IMR-90 (cell line): ENCODE measurements around the gene UBE2QL1. TPM values are rescaled to one million over a fixed set of nuclear protein-coding genes. Genes with fewer than 3 reads are reported as not detected.

Source experiments
- ATAC-seq: fragments of 200-7000 bp; cut with Tn5 transposase; 2 replicates; pipeline ENCODE4 v1.9.1; 2020; ENCODE audit warnings: low read depth, mild to moderate bottlenecking, moderate library complexity
- BruUV-seq: library from RNA; stranded (reverse); fragments of 400-500 nt; replicated peaks from 2 replicates; lab custom pipeline; 2021; lab: Mats Ljungman, UMichigan
- CTCF ChIA-PET: fragments of 300-600 bp; formaldehyde crosslinking; extraction: SDS; loops from one replicate; lab custom pipeline; 2021; ENCODE audit warnings: antibody characterized with exemption; lab: Yijun Ruan, JAX
- POLR2A ChIA-PET: fragments of 300-600 bp; sonication (Branson Sonifier 250); formaldehyde crosslinking; loops from one replicate; lab custom pipeline; 2022; ENCODE audit warnings: antibody characterized with exemption; ENCODE audit not compliant: unreplicated experiment; lab: Charles Lee
- DNase-seq: peaks from one replicate; pipeline ENCODE4 v3.0.0; 2013
- H2AFZ ChIP-seq: replicated peaks from 2 replicates; pipeline ENCODE3; 2013; ENCODE audit warnings: low read length, mild to moderate bottlenecking; ENCODE audit not compliant: poor library complexity
- H2AK5ac ChIP-seq: 2 replicates; pipeline ENCODE4 v1.6.1; 2013; ENCODE audit warnings: low read depth, low read length, inconsistent platforms
- H2AK9ac ChIP-seq: replicated peaks from 2 replicates; pipeline ENCODE3; 2013; ENCODE audit warnings: mild to moderate bottlenecking, low read depth, low read length, moderate library complexity; ENCODE audit not compliant: poor library complexity
- H2BK120ac ChIP-seq: 2 replicates; pipeline ENCODE4 v1.6.1; 2013; ENCODE audit warnings: low read depth, low read length, inconsistent platforms
- H2BK15ac ChIP-seq: 3 replicates; pipeline ENCODE4 v1.6.1; 2013; ENCODE audit warnings: low read depth, low read length, inconsistent platforms
- H2BK20ac ChIP-seq: 2 replicates; pipeline ENCODE4 v1.6.1; 2013; ENCODE audit warnings: low read depth, mild to moderate bottlenecking, inconsistent platforms, low read length, moderate library complexity
- H2BK5ac ChIP-seq: 2 replicates; pipeline ENCODE4 v1.6.1; 2013; ENCODE audit warnings: mild to moderate bottlenecking, low read depth, low read length, inconsistent platforms; ENCODE audit not compliant: poor library complexity, severe bottlenecking
- H3K14ac ChIP-seq: replicated peaks from 2 replicates; pipeline ENCODE4 v1.6.1; 2013; ENCODE audit warnings: low read depth, low read length, inconsistent platforms
- H3K18ac ChIP-seq: 2 replicates; pipeline ENCODE4 v1.6.1; 2013; ENCODE audit warnings: low read depth, low read length, control low read depth
- H3K23ac ChIP-seq: 2 replicates; pipeline ENCODE4 v1.6.1; 2013; ENCODE audit warnings: low read depth, low read length, inconsistent platforms
- H3K27ac ChIP-seq: 2 replicates; pipeline ENCODE4 v1.5.1; 2013; ENCODE audit warnings: mild to moderate bottlenecking, control low read depth, low read length; ENCODE audit not compliant: insufficient read depth
- H3K27me3 ChIP-seq: 2 replicates; pipeline ENCODE4 v1.6.1; 2013; ENCODE audit warnings: low read length; ENCODE audit not compliant: control insufficient read depth, insufficient read depth
- H3K36me3 ChIP-seq: 2 replicates; pipeline ENCODE4 v1.6.1; 2013; ENCODE audit warnings: low read length, mixed read lengths; ENCODE audit not compliant: control insufficient read depth, insufficient read depth
- H3K4ac ChIP-seq: 2 replicates; pipeline ENCODE4 v1.6.1; 2013; ENCODE audit warnings: low read depth, low read length, inconsistent platforms
- H3K4me1 ChIP-seq: 2 replicates; pipeline ENCODE4 v1.6.1; 2013; ENCODE audit warnings: low read length, mixed read lengths; ENCODE audit not compliant: control insufficient read depth, insufficient read depth
- H3K4me2 ChIP-seq: 2 replicates; pipeline ENCODE4 v1.6.1; 2013; ENCODE audit warnings: low read depth, mild to moderate bottlenecking, control low read depth, low read length, moderate library complexity
- H3K4me3 ChIP-seq: 2 replicates; pipeline ENCODE4 v1.5.1; 2013; ENCODE audit warnings: low read depth, mild to moderate bottlenecking, control low read depth, low read length, moderate library complexity; ENCODE audit not compliant: insufficient read depth
- H3K56ac ChIP-seq: 2 replicates; pipeline ENCODE4 v1.6.1; 2013; ENCODE audit warnings: low read length, inconsistent platforms; ENCODE audit not compliant: insufficient read depth; ENCODE audit errors: extremely low read depth
- H3K79me1 ChIP-seq, 2 experiments: 2 replicates each; pipeline ENCODE4 v1.6.1; 2013; ENCODE audit warnings: low read length in 2 of 2, inconsistent platforms in 1 of 2, low read depth in 1 of 2
- H3K9ac ChIP-seq: 2 replicates; pipeline ENCODE4 v1.6.1; 2013; ENCODE audit warnings: low read depth, low read length, control low read depth
- H3K9me1 ChIP-seq: 2 replicates; pipeline ENCODE4 v1.6.1; 2013; ENCODE audit warnings: low read length, inconsistent platforms; ENCODE audit not compliant: insufficient read depth
- H3K9me3 ChIP-seq: 2 replicates; pipeline ENCODE4 v1.6.1; 2013; ENCODE audit warnings: low read length; ENCODE audit not compliant: control insufficient read depth, insufficient read depth
- H4K20me1 ChIP-seq: 2 replicates; pipeline ENCODE4 v1.6.1; 2013; ENCODE audit warnings: low read length, inconsistent platforms; ENCODE audit not compliant: insufficient read depth
- H4K5ac ChIP-seq: 2 replicates; pipeline ENCODE4 v1.6.1; 2013; ENCODE audit warnings: mild to moderate bottlenecking, low read depth, low read length, control low read depth
- H4K8ac ChIP-seq, 2 experiments: 2 replicates each; pipeline ENCODE4 v1.6.1; 2013; ENCODE audit warnings: low read depth in 2 of 2, low read length in 2 of 2, control low read depth in 1 of 2, inconsistent platforms in 1 of 2
- H4K91ac ChIP-seq: 2 replicates; pipeline ENCODE4 v1.6.1; 2013; ENCODE audit warnings: low read depth, low read length, inconsistent platforms; ENCODE audit not compliant: insufficient read depth
- BHLHE40 ChIP-seq: fragments of 150-350 bp; IDR thresholded peaks from 2 replicates; pipeline ENCODE4 v1.6.1; 2016; ENCODE audit warnings: mild to moderate bottlenecking, low read depth, low read length
- CEBPB ChIP-seq: IDR thresholded peaks from 2 replicates; pipeline ENCODE4 v1.6.1; 2012; ENCODE audit warnings: low read depth, low read length, improper control_type of control experiment
- CHD1 ChIP-seq: IDR thresholded peaks from 2 replicates; pipeline ENCODE4 v1.6.1; 2012; ENCODE audit warnings: low read depth, low read length, improper control_type of control experiment
- ELK1 ChIP-seq: fragments of 150-350 bp; IDR thresholded peaks from 2 replicates; pipeline ENCODE4 v1.6.1; 2016; ENCODE audit warnings: low read depth, mild to moderate bottlenecking, low read length, moderate library complexity, borderline replicate concordance
- FOS ChIP-seq: fragments of 150-350 bp; IDR thresholded peaks from 2 replicates; pipeline ENCODE4 v1.6.1; 2016; ENCODE audit warnings: low read depth, low read length
- MAFK ChIP-seq: IDR thresholded peaks from 2 replicates; pipeline ENCODE4 v1.6.1; 2012; ENCODE audit warnings: low read depth, low read length, improper control_type of control experiment
- MAZ ChIP-seq: IDR thresholded peaks from 2 replicates; pipeline ENCODE4 v1.6.1; 2012; ENCODE audit warnings: low read depth, mild to moderate bottlenecking, low read length, improper control_type of control experiment, moderate library complexity, borderline replicate concordance
- MXI1 ChIP-seq: IDR thresholded peaks from 2 replicates; pipeline ENCODE4 v1.6.1; 2012; ENCODE audit warnings: low read depth, mild to moderate bottlenecking, low read length, moderate library complexity, borderline replicate concordance
- NFE2L2 ChIP-seq: fragments of 150-350 bp; IDR thresholded peaks from 2 replicates; pipeline ENCODE4 v1.6.1; 2016; ENCODE audit warnings: low read depth, mild to moderate bottlenecking, low read length
- RAD21 ChIP-seq: IDR thresholded peaks from 2 replicates; pipeline ENCODE4 v1.6.1; 2012; ENCODE audit warnings: low read length, improper control_type of control experiment
- RCOR1 ChIP-seq: IDR thresholded peaks from 2 replicates; pipeline ENCODE4 v1.6.1; 2012; ENCODE audit warnings: mild to moderate bottlenecking, low read length, improper control_type of control experiment; ENCODE audit not compliant: insufficient replicate concordance
- RFX5 ChIP-seq: IDR thresholded peaks from 2 replicates; pipeline ENCODE4 v1.8.0; 2012; ENCODE audit warnings: low read depth, mild to moderate bottlenecking, low read length, moderate library complexity
- SMC3 ChIP-seq: fragments of 150-350 bp; IDR thresholded peaks from 2 replicates; pipeline ENCODE4 v1.6.1; 2016; ENCODE audit warnings: low read depth, mild to moderate bottlenecking, antibody characterized with exemption, low read length, moderate library complexity
- WGBS, 2 experiments: methylation state at CpG; one replicate each; pipeline versions ENCODE4 v1.1.5 to v1.1.7; 2013; ENCODE audit warnings: missing lambda C conversion rate in 2 of 2; ENCODE audit not compliant: insufficient read length in 1 of 2; ENCODE audit errors: extremely low coverage in 2 of 2; 5-methylcytosine and 5-hydroxymethylcytosine counted together
- dilution Hi-C: fragments of 300-500 bp; cut with HindIII; formaldehyde crosslinking; loops from one replicate; pipeline ENCODE4 v1.14.3; 2018; ENCODE audit warnings: low sequenced_read_pairs; ENCODE audit not compliant: unreplicated experiment
- in situ Hi-C: fragments of 300-500 bp; cut with MboI; formaldehyde crosslinking; loops from 3 replicates; pipeline ENCODE4 v1.14.3; 2019; ENCODE audit warnings: low sequenced_read_pairs, inconsistent platforms, mixed read lengths
- intact Hi-C: fragments of 100-400 bp; cut with micrococcal nuclease; formaldehyde crosslinking; loops from 2 replicates; pipeline ENCODE4 v1.10.0; 2022
- polyA plus RNA-seq, 3 experiments: library from polyadenylated mRNA; depleted of rRNA; stranded (reverse); fragments of >200 nt; gene quantifications; 2 replicates each; pipeline ENCODE4 v1.2.3, GENCODE V29; 2012; ENCODE audit warnings: low replicate concordance in 1 of 3
- total RNA-seq: library from RNA; depleted of rRNA; stranded (reverse); fragments of >200 nt; gene quantifications from 2 replicates; pipeline ENCODE4 v1.2.3, GENCODE V29; 2012
- TF ChIP-seq, protein P1 (sequence below): conservative IDR thresholded peaks from 2 replicates; pipeline ENCODE4 v1.5.1; 2012; ENCODE audit warnings: mild to moderate bottlenecking, low read depth, low read length, improper control_type of control experiment
- TF ChIP-seq, protein P2 (sequence below): fragments of 150-350 bp; IDR thresholded peaks from 2 replicates; pipeline ENCODE4 v1.6.1; 2017; ENCODE audit warnings: mild to moderate bottlenecking, antibody characterized with exemption, low read length, low read depth

The UBE2QL1 gene
- total and polyA plus RNA-seq, 2 of the 4 experiments (the other 2 are of a cell fraction): not detected

DNA sequence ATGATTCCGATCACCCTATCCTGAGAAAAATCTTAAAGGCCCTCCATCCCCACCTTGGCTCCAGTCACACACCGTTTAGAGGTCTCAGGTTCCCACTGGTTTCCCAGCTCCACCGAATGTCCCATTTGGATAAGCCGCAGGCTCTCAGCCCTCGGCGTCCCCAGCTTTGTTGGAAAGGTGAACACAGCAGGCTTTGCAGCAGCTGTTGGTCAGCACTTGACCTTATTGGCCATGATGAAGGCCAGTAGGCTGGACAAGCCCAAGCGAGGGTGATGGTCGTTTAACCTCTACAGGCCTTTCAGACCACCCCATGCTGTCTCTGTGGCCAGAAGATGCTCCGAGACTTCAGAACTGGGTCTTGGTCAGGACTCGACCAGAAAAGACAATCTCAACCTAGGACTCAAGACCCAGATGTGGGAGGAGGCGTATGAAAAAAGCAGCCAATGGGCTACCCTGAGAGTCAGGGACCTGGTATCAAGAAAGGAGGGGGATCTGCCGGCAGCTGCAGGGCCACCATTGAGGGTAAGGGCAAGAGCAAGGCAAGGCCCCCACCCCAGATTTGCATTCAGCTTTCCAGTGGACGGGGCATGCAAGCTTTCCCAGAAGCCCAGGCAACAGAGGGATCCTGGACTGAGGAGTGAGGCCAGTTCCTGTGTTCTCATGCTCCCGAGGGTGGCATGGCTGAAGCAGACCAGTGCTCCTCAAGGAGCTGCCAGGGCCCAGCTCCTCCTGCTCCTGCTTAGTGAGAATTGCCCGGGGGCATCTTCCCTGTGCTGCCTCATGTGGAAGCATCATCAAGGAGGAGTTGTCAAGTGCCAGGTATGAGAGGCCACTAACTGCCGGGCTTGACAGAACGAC, 13.4 kb downstream of the UBE2QL1 start:
- Histone ChIP-seq H4K20me1 (no peaks in the 10 kb centered on the region), H2BK120ac (no peak overlapping the region), H2AK5ac (no peak overlapping the region), H2BK20ac (no peak overlapping the region), H3K4me1 (no peaks in the 10 kb centered on the region), H4K8ac (no peak overlapping the region), H3K27ac (no peak overlapping the region), H3K4me2 (no peak overlapping the region), H3K4ac (no peak overlapping the region), H3K18ac (no peak overlapping the region), H3K79me1 (no peaks in the 10 kb centered on the region), H2BK5ac (no peak overlapping the region), H3K36me3 (no peaks in the 10 kb centered on the region), H3K4me3 (no peak overlapping the region), H4K91ac (no peak overlapping the region), H3K14ac (no peak overlapping the region), H3K27me3 (peaks cover 4% of the 10 kb centered on the region), H3K9me1 (no peaks in the 10 kb centered on the region), H2AK9ac (no peak overlapping the region), H4K5ac (no peak overlapping the region), H3K9ac (no peak overlapping the region), H3K9me3 (no peaks in the 10 kb centered on the region), H3K23ac (no peak overlapping the region), H3K56ac (no peak overlapping the region), H2AFZ (no peak overlapping the region), H2BK15ac (no peak overlapping the region)
- ChIA-PET POLR2A (no interaction called here), CTCF (no interaction called here)
- 68% methylated on average over 8 of the region's 17 CpGs; no CpG with 5 or more reads in 1 of the 2 experiments for WGBS, 2 experiments
- intact Hi-C loops: no loop called here
- BruUV-seq: no TSS peak
- dilution Hi-C loops: no loop called here
- in situ Hi-C loops: no loop called here
- no peak for ATAC-seq
- DNase-seq: no peak
- TF ChIP-seq, protein P1, sequence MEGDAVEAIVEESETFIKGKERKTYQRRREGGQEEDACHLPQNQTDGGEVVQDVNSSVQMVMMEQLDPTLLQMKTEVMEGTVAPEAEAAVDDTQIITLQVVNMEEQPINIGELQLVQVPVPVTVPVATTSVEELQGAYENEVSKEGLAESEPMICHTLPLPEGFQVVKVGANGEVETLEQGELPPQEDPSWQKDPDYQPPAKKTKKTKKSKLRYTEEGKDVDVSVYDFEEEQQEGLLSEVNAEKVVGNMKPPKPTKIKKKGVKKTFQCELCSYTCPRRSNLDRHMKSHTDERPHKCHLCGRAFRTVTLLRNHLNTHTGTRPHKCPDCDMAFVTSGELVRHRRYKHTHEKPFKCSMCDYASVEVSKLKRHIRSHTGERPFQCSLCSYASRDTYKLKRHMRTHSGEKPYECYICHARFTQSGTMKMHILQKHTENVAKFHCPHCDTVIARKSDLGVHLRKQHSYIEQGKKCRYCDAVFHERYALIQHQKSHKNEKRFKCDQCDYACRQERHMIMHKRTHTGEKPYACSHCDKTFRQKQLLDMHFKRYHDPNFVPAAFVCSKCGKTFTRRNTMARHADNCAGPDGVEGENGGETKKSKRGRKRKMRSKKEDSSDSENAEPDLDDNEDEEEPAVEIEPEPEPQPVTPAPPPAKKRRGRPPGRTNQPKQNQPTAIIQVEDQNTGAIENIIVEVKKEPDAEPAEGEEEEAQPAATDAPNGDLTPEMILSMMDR: no peak
- TF ChIP-seq NFE2L2: no peak
- no peak for TF ChIP-seq MAFK
- no peak for TF ChIP-seq RAD21
- TF ChIP-seq MAZ: no peak
- no peak for TF ChIP-seq RFX5
- TF ChIP-seq BHLHE40: no peak
- TF ChIP-seq, protein P2, sequence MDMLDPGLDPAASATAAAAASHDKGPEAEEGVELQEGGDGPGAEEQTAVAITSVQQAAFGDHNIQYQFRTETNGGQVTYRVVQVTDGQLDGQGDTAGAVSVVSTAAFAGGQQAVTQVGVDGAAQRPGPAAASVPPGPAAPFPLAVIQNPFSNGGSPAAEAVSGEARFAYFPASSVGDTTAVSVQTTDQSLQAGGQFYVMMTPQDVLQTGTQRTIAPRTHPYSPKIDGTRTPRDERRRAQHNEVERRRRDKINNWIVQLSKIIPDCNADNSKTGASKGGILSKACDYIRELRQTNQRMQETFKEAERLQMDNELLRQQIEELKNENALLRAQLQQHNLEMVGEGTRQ: no peak
- no peak for TF ChIP-seq FOS
- TF ChIP-seq CEBPB: no peak
- no peak for TF ChIP-seq RCOR1
- TF ChIP-seq ELK1: no peak
- TF ChIP-seq CHD1: no peak
- no peak for TF ChIP-seq MXI1
- TF ChIP-seq SMC3: no peak
